ENCODE results near the gene CDC42BPA.

Gene CDC42BPA

DNA sequence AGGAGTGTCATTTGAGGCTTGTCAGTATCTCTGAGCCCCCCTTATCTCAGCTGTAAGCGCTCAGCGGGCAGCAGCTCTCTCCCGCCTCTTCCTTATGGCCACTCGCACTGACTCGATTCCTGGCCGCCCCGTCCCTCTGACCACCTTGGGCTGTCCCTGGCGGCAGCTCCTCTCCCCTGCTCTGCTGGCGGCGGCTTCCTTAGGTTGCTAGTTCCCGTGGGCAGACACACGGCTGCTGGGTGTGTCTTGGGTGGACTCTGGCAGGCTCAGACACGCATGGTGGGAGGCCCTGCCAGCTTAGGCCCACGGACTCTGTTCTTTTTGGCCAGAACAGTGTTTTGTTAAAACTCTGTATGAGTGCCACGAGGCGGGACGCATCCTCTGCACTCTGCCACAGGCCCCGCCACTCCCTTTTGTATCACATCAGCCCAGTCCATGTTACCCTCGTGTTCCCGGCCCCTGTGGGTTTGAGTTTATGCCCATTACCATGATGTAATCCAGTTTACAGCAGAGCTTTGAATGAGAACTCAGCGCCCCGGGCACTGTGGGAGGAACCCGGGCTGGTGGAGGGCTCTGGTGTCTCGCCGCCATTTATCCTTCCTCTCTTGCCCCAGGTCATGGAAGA lies 332.3 kb downstream of the CDC42BPA start:
- no peak overlapping the region for H3K9ac ChIP-seq (ENCODE audit: low read length)
- DNase-seq, result no peak
- H2BK120ac ChIP-seq (ENCODE audit: insufficient read depth, low read length, poor library complexity), result no peak overlapping the region
- no peak overlapping the region for H3K4me2 ChIP-seq (ENCODE audit: low read length)
- H3K4me3 ChIP-seq (ENCODE audit: low read depth, low read length), result no peak overlapping the region
- H2AFZ ChIP-seq (ENCODE audit: insufficient read depth, low read length, poor library complexity), result no peak overlapping the region
- no peak overlapping the region for H4K91ac ChIP-seq (ENCODE audit: low read depth, low read length)
- no peak overlapping the region for H2BK12ac ChIP-seq (ENCODE audit: low read length)
- no peaks in the 10 kb centered on the region for H3K79me1 ChIP-seq (ENCODE audit: low read length)
- H3K36me3 ChIP-seq (ENCODE audit: control insufficient read depth in 1 of 2, insufficient read depth in 2 of 2, low read length in 2 of 2), result peaks cover 3 to 5% of the 10 kb centered on the region in 2 experiments
- H3K27ac ChIP-seq (ENCODE audit: low read depth, low read length), result no peak overlapping the region
- H2BK5ac ChIP-seq (ENCODE audit: low read depth, low read length, poor library complexity), result no peak overlapping the region
- WGBS (ENCODE audit: extremely low coverage, insufficient coverage, insufficient read length), result no CpG with 5 or more reads among the region's 25 CpGs
- no peak overlapping the region for H4K8ac ChIP-seq (ENCODE audit: low read depth, low read length)
- no peak overlapping the region for H3K18ac ChIP-seq (ENCODE audit: low read length)
- H4K12ac ChIP-seq (ENCODE audit: low read depth, low read length), result no peak overlapping the region
- H3K27me3 ChIP-seq (ENCODE audit: insufficient read depth, low read length), result no peaks in the 10 kb centered on the region
- no peak overlapping the region for H2AK5ac ChIP-seq (ENCODE audit: low read length)
- H3K4ac ChIP-seq (ENCODE audit: low read depth, low read length), result no peak overlapping the region
- peaks cover 9 to 15% of the 10 kb centered on the region in 2 experiments for H3K4me1 ChIP-seq (ENCODE audit: control insufficient read depth in 1 of 2, insufficient read depth in 2 of 2, low read length in 2 of 2)
- no peaks in the 10 kb centered on the region for H3K9me3 ChIP-seq (ENCODE audit: insufficient read depth, low read depth, low read length)
- H3K14ac ChIP-seq (ENCODE audit: low read length), result no peak overlapping the region
- no peak overlapping the region for H3K23ac ChIP-seq (ENCODE audit: low read length)
- no peaks in the 10 kb centered on the region for H3K79me2 ChIP-seq (ENCODE audit: control insufficient read depth, insufficient read depth, low read length, poor library complexity)

DNA sequence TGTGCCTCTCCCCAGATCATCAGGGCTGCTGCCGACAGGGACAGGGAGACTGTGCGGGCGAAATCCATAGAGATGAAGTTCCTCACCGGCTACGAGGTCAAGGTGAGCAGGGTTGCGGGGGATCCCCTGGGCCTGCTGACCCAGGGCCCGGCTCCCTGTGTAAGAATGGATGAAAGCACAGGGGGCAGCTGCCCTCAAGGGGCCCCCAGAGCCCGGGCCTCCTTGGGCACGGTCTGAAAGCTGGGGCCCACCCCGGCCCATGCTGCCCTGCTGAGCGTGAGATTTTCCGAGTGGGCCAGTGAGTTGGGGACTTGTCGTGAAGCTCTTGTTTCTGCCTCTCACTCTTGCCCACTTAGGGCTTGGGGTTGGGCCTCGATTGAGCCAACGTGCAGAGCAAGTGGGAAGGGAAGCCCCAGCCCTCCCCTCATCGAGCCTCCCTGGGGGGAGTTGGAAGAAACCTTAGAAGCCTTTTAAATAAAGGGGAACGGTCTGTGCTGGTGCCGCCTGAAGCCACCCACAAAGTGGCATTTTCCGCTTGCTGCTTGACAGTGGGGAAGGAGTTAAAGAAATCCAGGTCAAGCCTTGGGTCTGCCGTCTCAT lies 333.0 kb downstream of the CDC42BPA start:
- H3K9ac ChIP-seq (ENCODE audit: low read length), result no peak overlapping the region
- no peak overlapping the region for H3K23ac ChIP-seq (ENCODE audit: low read length)
- no peak overlapping the region for H3K4ac ChIP-seq (ENCODE audit: low read depth, low read length)
- no peak overlapping the region for H2AFZ ChIP-seq (ENCODE audit: insufficient read depth, low read length, poor library complexity)
- H3K4me1 ChIP-seq (ENCODE audit: control insufficient read depth in 1 of 2, insufficient read depth in 2 of 2, low read length in 2 of 2), result peaks cover 9 to 13% of the 10 kb centered on the region in 2 experiments
- H2BK5ac ChIP-seq (ENCODE audit: low read depth, low read length, poor library complexity), result no peak overlapping the region
- H3K4me3 ChIP-seq (ENCODE audit: low read depth, low read length), result no peak overlapping the region
- H2AK5ac ChIP-seq (ENCODE audit: low read length), result no peak overlapping the region
- no peak overlapping the region for H3K27ac ChIP-seq (ENCODE audit: low read depth, low read length)
- no peak overlapping the region for H3K4me2 ChIP-seq (ENCODE audit: low read length)
- H3K36me3 ChIP-seq (ENCODE audit: control insufficient read depth in 1 of 2, insufficient read depth in 2 of 2, low read length in 2 of 2), result peaks cover 3 to 5% of the 10 kb centered on the region in 2 experiments
- H3K79me2 ChIP-seq (ENCODE audit: control insufficient read depth, insufficient read depth, low read length, poor library complexity), result no peaks in the 10 kb centered on the region
- WGBS (ENCODE audit: extremely low coverage, insufficient coverage, insufficient read length), result no CpG with 5 or more reads among the region's 20 CpGs
- H4K8ac ChIP-seq (ENCODE audit: low read depth, low read length), result no peak overlapping the region
- no peak overlapping the region for H3K14ac ChIP-seq (ENCODE audit: low read length)
- no peaks in the 10 kb centered on the region for H3K79me1 ChIP-seq (ENCODE audit: low read length)
- H4K91ac ChIP-seq (ENCODE audit: low read depth, low read length), result no peak overlapping the region
- H3K27me3 ChIP-seq (ENCODE audit: insufficient read depth, low read length), result no peaks in the 10 kb centered on the region
- no peaks in the 10 kb centered on the region for H3K9me3 ChIP-seq (ENCODE audit: insufficient read depth, low read depth, low read length)
- DNase-seq, result no peak
- no peak overlapping the region for H3K18ac ChIP-seq (ENCODE audit: low read length)
- no peak overlapping the region for H2BK120ac ChIP-seq (ENCODE audit: insufficient read depth, low read length, poor library complexity)
- H4K12ac ChIP-seq (ENCODE audit: low read depth, low read length), result no peak overlapping the region
- no peak overlapping the region for H2BK12ac ChIP-seq (ENCODE audit: low read length)

DNA sequence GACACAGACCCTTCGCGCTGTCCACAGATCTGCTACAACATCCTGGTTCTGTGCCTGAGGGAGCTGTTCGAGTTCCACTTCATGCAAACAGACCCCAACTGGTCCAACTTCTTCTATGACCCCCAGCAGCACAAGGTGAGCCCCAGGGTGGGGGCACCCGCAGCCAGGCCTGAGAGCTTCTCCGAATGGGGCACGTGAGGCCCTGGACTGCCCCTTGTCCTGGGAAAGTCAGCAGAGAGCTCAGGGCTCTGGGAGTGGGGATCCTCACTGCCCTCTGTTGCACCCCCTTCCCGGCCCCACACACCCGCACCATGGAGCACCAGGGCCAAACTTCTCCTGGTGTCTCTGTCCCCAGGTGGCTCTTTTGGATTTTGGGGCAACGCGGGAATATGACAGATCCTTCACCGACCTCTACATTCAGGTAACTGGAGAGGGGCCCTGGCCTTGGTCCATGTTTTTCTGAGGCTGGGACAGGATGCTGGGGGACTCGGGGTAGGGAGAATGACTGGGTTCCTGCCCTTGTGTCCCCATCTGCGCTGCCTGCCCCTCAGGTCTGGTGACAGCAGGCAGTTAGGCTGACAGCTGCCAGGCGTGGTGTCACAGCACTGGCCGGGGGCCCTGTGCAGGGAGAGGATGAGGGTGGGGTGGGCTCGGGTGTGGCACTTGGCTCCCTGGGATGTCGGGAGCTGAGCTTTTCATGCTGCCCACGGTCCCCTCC lies 333.6 kb downstream of the CDC42BPA start:
- Histone ChIP-seq H3K4me1 (ENCODE audit: control insufficient read depth in 1 of 2, insufficient read depth in 2 of 2, low read length in 2 of 2) (peaks cover 9 to 12% of the 10 kb centered on the region in 2 experiments), H3K27ac (ENCODE audit: low read depth, low read length) (no peak overlapping the region), H3K9me3 (ENCODE audit: insufficient read depth, low read depth, low read length) (no peaks in the 10 kb centered on the region), H3K23ac (ENCODE audit: low read length) (no peak overlapping the region), H3K4me3 (ENCODE audit: low read depth, low read length) (no peak overlapping the region), H3K14ac (ENCODE audit: low read length) (no peak overlapping the region), H3K9ac (ENCODE audit: low read length) (no peak overlapping the region), H4K8ac (ENCODE audit: low read depth, low read length) (no peak overlapping the region), H2BK5ac (ENCODE audit: low read depth, low read length, poor library complexity) (no peak overlapping the region), H3K4ac (ENCODE audit: low read depth, low read length) (no peak overlapping the region), H2BK120ac (ENCODE audit: insufficient read depth, low read length, poor library complexity) (no peak overlapping the region), H3K79me2 (ENCODE audit: control insufficient read depth, insufficient read depth, low read length, poor library complexity) (no peaks in the 10 kb centered on the region), H2AFZ (ENCODE audit: insufficient read depth, low read length, poor library complexity) (no peak overlapping the region), H3K18ac (ENCODE audit: low read length) (no peak overlapping the region), H2AK5ac (ENCODE audit: low read length) (no peak overlapping the region), H3K36me3 (ENCODE audit: control insufficient read depth in 1 of 2, insufficient read depth in 2 of 2, low read length in 2 of 2) (peaks cover 3 to 5% of the 10 kb centered on the region in 2 experiments), H2BK12ac (ENCODE audit: low read length) (no peak overlapping the region), H3K27me3 (ENCODE audit: insufficient read depth, low read length) (no peaks in the 10 kb centered on the region), H3K79me1 (ENCODE audit: low read length) (no peaks in the 10 kb centered on the region), H4K91ac (ENCODE audit: low read depth, low read length) (no peak overlapping the region), H4K12ac (ENCODE audit: low read depth, low read length) (no peak overlapping the region), H3K4me2 (ENCODE audit: low read length) (no peak overlapping the region)
- WGBS (ENCODE audit: extremely low coverage, insufficient coverage, insufficient read length), result no CpG with 5 or more reads among the region's 18 CpGs
- DNase-seq, result no peak

DNA sequence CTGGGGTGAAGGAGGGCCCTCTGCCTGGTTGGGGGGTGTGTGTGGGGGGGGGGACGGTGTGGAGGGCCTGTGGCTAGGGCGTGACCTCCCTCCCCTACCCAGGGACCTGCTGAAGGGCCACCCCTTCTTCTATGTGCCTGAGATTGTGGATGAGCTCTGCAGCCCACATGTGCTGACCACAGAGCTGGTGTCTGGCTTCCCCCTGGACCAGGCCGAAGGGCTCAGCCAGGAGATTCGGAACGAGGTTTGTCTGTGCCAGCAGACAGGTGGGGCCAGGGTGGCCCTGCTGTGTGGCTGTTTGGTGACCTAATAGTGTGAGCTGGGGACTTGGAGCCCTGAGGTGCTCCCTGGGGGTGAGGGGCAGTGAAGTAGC lies 334.3 kb downstream of the CDC42BPA start:
- no peak overlapping the region for H2BK5ac ChIP-seq (ENCODE audit: low read depth, low read length, poor library complexity)
- no peaks in the 10 kb centered on the region for H3K9me3 ChIP-seq (ENCODE audit: insufficient read depth, low read depth, low read length)
- H3K18ac ChIP-seq (ENCODE audit: low read length), result no peak overlapping the region
- H3K36me3 ChIP-seq (ENCODE audit: control insufficient read depth in 1 of 2, insufficient read depth in 2 of 2, low read length in 2 of 2), result peaks cover 3 to 5% of the 10 kb centered on the region in 2 experiments
- peaks cover 9 to 11% of the 10 kb centered on the region in 2 experiments for H3K4me1 ChIP-seq (ENCODE audit: control insufficient read depth in 1 of 2, insufficient read depth in 2 of 2, low read length in 2 of 2)
- no peak overlapping the region for H2BK120ac ChIP-seq (ENCODE audit: insufficient read depth, low read length, poor library complexity)
- WGBS (ENCODE audit: extremely low coverage, insufficient coverage, insufficient read length), result no CpG with 5 or more reads among the region's 5 CpGs
- H2AK5ac ChIP-seq (ENCODE audit: low read length), result no peak overlapping the region
- H3K79me1 ChIP-seq (ENCODE audit: low read length), result no peaks in the 10 kb centered on the region
- H4K8ac ChIP-seq (ENCODE audit: low read depth, low read length), result no peak overlapping the region
- H2AFZ ChIP-seq (ENCODE audit: insufficient read depth, low read length, poor library complexity), result no peak overlapping the region
- no peaks in the 10 kb centered on the region for H3K27me3 ChIP-seq (ENCODE audit: insufficient read depth, low read length)
- H3K79me2 ChIP-seq (ENCODE audit: control insufficient read depth, insufficient read depth, low read length, poor library complexity), result no peaks in the 10 kb centered on the region
- no peak overlapping the region for H3K4me2 ChIP-seq (ENCODE audit: low read length)
- H3K4me3 ChIP-seq (ENCODE audit: low read depth, low read length), result no peak overlapping the region
- DNase-seq, result no peak
- no peak overlapping the region for H3K9ac ChIP-seq (ENCODE audit: low read length)
- no peak overlapping the region for H4K12ac ChIP-seq (ENCODE audit: low read depth, low read length)
- H3K27ac ChIP-seq (ENCODE audit: low read depth, low read length), result no peak overlapping the region
- H3K14ac ChIP-seq (ENCODE audit: low read length), result no peak overlapping the region
- H3K23ac ChIP-seq (ENCODE audit: low read length), result no peak overlapping the region
- no peak overlapping the region for H3K4ac ChIP-seq (ENCODE audit: low read depth, low read length)
- H4K91ac ChIP-seq (ENCODE audit: low read depth, low read length), result no peak overlapping the region
- no peak overlapping the region for H2BK12ac ChIP-seq (ENCODE audit: low read length)
